Stimulated activated naive CD4-positive, alpha-beta T cell treated with Interleukin-2 at 50 U/mL for 16 hours (primary cell): ENCODE data around the gene ZFP36L1.

ENCODE experiments used
- DNase-seq: peaks from one replicate; lab custom pipeline; 2025; lab: John Stamatoyannopoulos, UW

The ZFP36L1 gene

GRCh38 chr14:68816183-68816942 is 23.5 kb upstream of the ZFP36L1 start:
- peak; percentile 83 for DNase-seq

- no peak for DNase-seq
Measured at GRCh38 chr14:68815298-68816182, 22.7 kb upstream of the ZFP36L1 start.

GRCh38 chr14:68814539-68815297 is 21.9 kb upstream of the ZFP36L1 start:
- DNase-seq, result peak; percentile 45

GRCh38 chr14:68814238-68814538 is 21.3 kb upstream of the ZFP36L1 start:
- DNase-seq, result no peak

- DNase-seq, result no peak
Measured at GRCh38 chr14:68813318-68813838, 20.5 kb upstream of the ZFP36L1 start.

- no peak for DNase-seq
Measured at GRCh38 chr14:68811171-68811570, 18.3 kb upstream of the ZFP36L1 start.

GRCh38 chr14:68810173-68811153 is 17.6 kb upstream of the ZFP36L1 start:
- no peak for DNase-seq

- no peak for DNase-seq
Measured at GRCh38 chr14:68809524-68809923, 16.7 kb upstream of the ZFP36L1 start.

- DNase-seq, result no peak
Measured at GRCh38 chr14:68808696-68809480, 16.0 kb upstream of the ZFP36L1 start.

GRCh38 chr14:68807987-68808386 is 15.1 kb upstream of the ZFP36L1 start:
- no peak for DNase-seq

- no peak for DNase-seq
Measured at GRCh38 chr14:68807148-68807600, 14.3 kb upstream of the ZFP36L1 start.

- no peak for DNase-seq
Measured at GRCh38 chr14:68806526-68807147, 13.8 kb upstream of the ZFP36L1 start.

- DNase-seq, result no peak
Measured at GRCh38 chr14:68805414-68805813, 12.5 kb upstream of the ZFP36L1 start.

GRCh38 chr14:68801631-68802030 is 8.8 kb upstream of the ZFP36L1 start:
- no peak for DNase-seq

GRCh38 chr14:68800953-68801352 is 8.1 kb upstream of the ZFP36L1 start:
- no peak for DNase-seq

GRCh38 chr14:68800390-68800789 is 7.5 kb upstream of the ZFP36L1 start:
- DNase-seq, result no peak

- DNase-seq, result no peak
Measured at GRCh38 chr14:68798621-68799020, 5.8 kb upstream of the ZFP36L1 start.

- DNase-seq, result no peak
Measured at GRCh38 chr14:68797121-68797670, 4.3 kb upstream of the ZFP36L1 start.

- DNase-seq, result no peak
Measured at GRCh38 chr14:68796418-68797101, 3.7 kb upstream of the ZFP36L1 start.
